ENCODE results near the gene ELL. TPM values are rescaled to one million over a fixed set of nuclear protein-coding genes. Genes with fewer than 3 reads are reported as not detected.

The ELL gene
- total RNA-seq, 1 experiment from 2014 or later, result 12.8 TPM

- peak; percentile 43 for DNase-seq (ENCODE audit: low read depth)
Observed at GRCh38 chr19:18488838-18489626, 32.8 kb downstream of the ELL start.

- DNase-seq (ENCODE audit: low read depth), result peak; percentile 55
Observed at GRCh38 chr19:18488403-18488723, 33.5 kb downstream of the ELL start.

GRCh38 chr19:18487576-18488402, 34.1 kb downstream of the ELL start:
- no peak for DNase-seq (ENCODE audit: low read depth)

DNA sequence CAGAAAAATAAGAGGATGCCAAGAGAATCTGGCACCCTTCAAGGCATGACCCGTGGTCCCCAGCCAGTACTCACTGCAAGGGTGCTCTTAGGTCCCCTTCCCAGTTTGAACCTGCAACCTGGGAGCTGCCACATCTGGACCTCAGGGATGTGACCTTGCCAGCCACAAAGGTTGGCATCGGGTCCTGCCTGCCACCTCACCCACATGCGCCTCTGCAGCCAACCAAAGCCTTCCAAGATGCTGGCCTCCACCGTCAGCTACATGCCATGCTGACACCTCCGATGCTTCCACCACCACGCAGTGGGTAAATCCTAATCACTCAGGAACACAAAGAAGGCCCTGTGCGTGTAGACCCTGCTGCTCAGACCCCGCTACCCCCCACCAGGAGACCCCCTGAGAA, 35.1 kb downstream of the ELL start:
- no peak for DNase-seq (ENCODE audit: low read depth)

GRCh38 chr19:18484992-18485391, 36.9 kb downstream of the ELL start:
- DNase-seq (ENCODE audit: low read depth), result no peak

GRCh38 chr19:18483119-18483890, 38.6 kb downstream of the ELL start:
- DNase-seq (ENCODE audit: low read depth), result no peak

GRCh38 chr19:18481505-18482222, 40.2 kb downstream of the ELL start:
- DNase-seq (ENCODE audit: low read depth), result no peak

DNA sequence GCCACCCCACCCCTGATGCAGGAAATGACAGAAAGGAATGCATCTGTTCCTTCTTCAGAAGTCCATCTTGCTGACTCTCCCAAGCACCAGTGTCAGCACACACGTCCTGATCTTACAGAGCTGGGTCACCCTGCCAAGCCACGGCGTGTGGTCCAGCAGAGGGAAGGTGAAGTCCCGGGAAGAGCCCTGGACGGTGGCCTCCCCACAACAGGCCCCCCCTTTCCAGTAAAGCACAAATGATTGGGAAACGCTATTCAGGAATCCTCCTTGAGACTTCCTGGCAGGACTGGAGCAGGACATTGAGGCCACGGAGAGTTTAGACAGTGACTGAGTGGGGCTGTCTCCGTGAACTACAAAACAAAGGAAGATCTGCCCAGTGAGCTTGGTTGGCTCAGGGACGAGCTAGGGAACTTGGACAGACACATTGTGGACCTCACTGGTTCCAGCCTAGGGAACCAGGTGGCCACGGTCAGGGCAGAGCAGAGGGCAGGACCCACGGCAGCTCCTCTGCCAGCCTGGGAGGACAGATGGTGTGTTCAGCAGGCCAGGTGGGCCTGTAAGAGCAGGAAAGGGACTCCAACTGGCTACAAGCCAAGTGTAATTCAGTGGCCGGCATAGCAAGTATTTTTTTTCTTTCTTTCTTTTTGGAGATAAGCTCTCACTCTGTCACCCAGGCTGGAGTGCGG, 41.7 kb downstream of the ELL start:
- DNase-seq (ENCODE audit: low read depth), result no peak

- peak; percentile 88 for DNase-seq (ENCODE audit: low read depth)
Observed at GRCh38 chr19:18478545-18479311, 43.1 kb downstream of the ELL start.

- DNase-seq (ENCODE audit: low read depth), result no peak
Observed at GRCh38 chr19:18477974-18478373, 43.9 kb downstream of the ELL start.

GRCh38 chr19:18477042-18477779, 44.7 kb downstream of the ELL start:
- DNase-seq (ENCODE audit: low read depth), result no peak

DNA sequence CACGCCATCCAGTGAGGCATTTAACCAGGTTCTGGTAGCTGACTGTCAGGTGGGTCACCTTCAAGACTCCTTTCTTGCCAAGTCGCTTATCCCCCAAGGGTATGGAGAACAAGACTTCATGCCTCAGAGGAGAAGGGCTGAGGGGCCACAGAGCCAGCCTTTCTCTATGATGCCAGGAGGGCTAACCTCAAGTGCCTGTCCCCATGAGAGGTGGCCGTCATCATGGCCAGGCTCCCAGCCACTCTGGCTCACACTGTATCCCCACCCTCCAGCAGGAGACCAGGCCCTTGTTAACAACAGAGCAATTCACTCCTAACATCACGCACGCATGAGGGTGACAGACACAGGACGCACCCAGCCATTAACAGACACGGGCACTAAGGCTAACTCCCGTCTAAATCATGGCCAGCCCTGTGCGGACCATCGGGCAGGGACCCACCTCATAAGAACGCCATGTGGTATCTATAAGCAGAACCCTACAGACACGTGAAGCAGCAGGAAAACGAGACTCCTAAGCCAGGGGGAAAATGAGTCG, 45.3 kb downstream of the ELL start:
- DNase-seq (ENCODE audit: low read depth), result no peak

- no peak for DNase-seq (ENCODE audit: low read depth)
Observed at GRCh38 chr19:18475762-18476331, 46.0 kb downstream of the ELL start.

- no peak for DNase-seq (ENCODE audit: low read depth)
Observed at GRCh38 chr19:18475004-18475453, 46.8 kb downstream of the ELL start.

- no peak for DNase-seq (ENCODE audit: low read depth)
Observed at GRCh38 chr19:18474366-18474887, 47.4 kb downstream of the ELL start.

DNA sequence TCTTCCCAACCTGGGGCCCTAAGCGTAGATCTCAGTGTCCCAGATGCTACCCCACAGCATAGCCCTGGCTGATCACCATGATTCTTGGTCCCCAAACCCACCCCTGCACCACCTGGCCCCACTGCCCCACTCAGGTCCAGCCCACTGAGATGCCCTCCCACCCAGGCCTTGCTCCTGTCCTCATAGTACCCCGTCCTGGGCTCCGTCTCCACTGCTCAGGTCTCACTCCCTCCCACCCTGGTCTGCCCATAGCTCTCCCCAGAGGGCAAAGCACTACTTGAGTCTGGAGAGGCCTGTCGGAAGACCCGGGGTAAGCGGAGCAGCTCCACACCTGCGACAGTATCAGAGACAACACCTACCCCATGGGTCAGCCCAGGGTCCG, 48.2 kb downstream of the ELL start:
- no peak for DNase-seq (ENCODE audit: low read depth)

DNA sequence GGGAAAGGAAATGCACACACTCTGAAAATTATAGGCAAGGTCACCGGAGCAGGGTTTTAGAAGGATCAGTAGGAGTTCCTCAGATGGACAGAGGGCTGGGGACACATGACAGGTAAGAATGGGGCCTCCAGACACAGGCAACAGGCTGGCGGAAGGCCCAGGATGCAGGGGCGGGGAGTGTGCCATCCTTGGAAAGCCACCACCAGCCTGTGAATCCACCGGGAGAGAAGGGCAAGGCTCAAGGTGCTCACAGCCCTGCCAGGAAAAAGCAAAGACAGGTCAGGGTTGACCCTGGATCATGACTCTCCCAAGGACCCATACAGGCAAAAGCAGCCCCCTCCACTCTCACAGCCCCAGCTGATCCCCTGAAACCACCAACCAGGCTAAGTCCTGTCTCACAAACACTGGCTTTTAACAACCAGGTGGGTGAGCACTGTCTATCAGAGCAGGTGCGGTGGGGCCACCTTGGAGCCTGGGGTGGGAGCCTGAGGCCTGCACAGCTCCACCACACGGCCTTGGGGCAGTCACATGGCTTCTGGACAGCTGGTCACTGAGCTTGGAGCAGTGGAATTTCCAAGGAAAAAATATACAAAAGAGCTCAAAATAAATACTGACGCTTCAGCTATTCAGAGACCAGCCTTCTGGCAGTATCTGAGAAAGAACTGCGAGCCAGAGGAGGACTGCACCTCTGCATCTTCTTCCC, 48.7 kb downstream of the ELL start:
- no peak for DNase-seq (ENCODE audit: low read depth)

DNA sequence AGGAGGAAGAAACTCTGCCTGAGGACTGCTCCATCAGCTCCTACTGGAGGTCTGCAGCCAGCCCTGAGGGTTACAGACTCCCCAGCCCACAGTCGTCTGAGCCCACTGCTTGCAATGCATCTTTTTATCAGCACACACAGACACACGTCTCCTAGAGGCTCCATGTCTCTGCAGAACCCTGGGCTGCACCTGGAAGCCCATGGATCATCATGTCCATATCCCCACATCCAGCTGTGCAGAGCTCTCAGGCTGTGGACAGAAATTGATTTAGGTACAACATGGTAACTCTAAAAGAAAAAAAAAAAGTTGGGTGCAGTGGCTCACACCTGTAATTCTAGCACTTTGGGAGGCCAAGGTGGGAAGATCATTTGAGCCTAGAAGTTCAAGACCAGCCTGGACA, 51.1 kb downstream of the ELL start:
- no peak for DNase-seq (ENCODE audit: low read depth)
